Stimulated activated CD8-positive, alpha-beta memory T cell treated with anti-CD3 and anti-CD28 coated beads, Interleukin-4, amount 100 ng/mL, for 24 hours (primary cell): ENCODE results near the gene PFN3.

Source experiments
- DNase-seq: peaks from one replicate; pipeline ENCODE4 v3.0.0-alpha.2; 2020; ENCODE audit warnings: low read depth

The PFN3 gene

GRCh38 chr5:177437623-177438022 is 37.2 kb upstream of the PFN3 start:
- no peak for DNase-seq

DNA sequence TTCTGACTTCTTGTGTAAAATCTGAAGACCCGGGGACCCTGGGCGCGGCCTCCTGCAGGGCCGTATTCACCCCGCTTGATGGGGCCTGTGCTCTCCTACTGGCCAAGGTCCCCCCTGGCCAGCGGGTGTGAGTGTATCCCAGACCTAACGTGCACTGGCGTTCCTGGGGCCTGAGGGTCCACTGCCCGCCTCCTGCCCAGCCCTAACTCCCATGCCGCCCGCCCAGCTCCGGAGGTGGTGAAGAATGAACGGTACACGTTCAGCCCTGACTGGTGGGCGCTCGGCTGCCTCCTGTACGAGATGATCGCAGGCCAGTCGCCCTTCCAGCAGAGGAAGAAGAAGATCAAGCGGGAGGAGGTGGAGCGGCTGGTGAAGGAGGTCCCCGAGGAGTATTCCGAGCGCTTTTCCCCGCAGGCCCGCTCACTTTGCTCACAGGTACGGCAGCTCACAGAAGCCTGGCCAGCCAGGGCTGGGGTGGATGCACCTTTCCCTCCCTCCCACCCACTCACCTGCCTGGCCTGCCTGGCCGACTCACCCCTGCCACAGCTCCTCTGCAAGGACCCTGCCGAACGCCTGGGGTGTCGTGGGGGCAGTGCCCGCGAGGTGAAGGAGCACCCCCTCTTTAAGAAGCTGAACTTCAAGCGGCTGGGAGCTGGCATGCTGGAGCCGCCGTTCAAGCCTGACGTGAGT is 35.5 kb upstream of the PFN3 start:
- no peak for DNase-seq

DNA sequence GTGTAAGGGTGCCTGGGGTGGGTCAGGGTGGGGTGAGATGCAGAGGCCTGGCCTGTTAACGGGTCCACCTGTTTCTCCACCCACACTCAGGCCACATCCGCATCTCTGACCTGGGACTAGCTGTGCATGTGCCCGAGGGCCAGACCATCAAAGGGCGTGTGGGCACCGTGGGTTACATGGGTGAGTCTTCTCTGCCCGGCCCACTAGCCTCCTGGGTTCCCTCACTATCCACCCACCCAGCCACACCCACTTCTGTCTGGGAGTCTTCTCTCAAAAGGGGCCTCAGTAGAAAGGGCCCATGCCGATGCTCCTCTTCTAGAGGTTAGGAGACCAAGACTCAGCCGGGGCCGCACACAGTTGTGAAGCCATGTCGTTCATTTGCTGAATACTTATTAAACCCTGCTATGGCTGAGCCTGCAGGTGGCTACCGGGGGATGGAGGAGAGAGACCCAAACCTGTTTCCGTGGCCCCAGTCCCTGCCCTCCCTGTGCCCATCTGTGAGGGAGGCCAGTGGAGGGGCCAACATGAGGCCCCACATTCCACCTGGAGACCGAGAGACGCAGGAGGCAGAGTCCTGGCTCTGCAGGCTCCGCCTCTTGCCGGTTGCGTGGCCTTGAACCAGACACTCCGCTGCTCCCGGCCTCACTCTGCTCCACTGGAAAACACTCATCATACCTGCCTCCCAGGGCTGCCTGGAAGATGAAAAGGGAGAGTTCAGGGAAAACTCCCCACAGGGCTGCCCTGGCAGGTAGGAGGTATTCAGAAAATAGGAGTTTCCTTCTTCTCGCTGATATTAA is 34.7 kb upstream of the PFN3 start:
- DNase-seq = no peak

DNA sequence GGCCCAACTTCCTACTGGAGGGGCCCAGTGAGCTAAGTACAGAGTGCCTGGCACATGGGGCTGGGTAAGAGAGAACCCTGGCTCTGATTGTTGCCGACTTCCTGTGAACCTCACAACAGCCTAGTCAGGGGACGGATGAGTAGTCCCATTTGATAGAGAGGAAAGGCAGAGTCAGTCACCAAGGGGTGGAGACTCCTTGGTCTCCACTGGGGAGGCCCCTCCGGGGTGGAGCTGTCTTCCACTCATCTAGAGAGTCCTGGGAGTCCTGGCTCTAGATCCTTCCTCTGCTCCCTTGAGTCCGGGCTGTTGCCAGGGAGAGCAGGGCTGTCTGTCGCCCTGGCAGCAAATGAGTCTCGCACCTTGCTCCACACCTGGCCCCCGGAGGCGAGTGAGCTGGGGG is 34.0 kb upstream of the PFN3 start:
- DNase-seq = no peak

DNA sequence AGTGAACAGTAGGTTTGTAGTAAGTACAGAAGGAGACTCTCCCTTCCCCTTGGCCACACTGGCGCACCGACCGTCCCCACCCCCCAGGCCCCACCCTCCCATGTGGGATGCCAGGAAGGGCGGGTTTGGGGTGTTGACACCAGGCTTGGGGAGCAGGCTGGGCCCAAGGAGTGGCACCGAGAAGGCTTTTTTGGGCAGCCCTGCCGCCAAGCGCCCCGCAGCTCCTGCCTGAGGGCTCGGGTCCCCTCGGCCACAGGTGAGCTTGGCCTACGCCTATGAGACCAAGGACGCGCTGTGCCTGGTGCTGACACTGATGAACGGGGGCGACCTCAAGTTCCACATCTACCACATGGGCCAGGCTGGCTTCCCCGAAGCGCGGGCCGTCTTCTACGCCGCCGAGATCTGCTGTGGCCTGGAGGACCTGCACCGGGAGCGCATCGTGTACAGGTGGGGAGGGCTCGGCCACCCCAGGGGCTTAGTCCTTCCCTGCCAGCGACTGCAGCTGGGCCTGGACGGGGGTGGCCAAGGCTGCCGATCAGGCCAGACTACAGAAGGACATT is 33.3 kb upstream of the PFN3 start:
- no peak for DNase-seq

DNA sequence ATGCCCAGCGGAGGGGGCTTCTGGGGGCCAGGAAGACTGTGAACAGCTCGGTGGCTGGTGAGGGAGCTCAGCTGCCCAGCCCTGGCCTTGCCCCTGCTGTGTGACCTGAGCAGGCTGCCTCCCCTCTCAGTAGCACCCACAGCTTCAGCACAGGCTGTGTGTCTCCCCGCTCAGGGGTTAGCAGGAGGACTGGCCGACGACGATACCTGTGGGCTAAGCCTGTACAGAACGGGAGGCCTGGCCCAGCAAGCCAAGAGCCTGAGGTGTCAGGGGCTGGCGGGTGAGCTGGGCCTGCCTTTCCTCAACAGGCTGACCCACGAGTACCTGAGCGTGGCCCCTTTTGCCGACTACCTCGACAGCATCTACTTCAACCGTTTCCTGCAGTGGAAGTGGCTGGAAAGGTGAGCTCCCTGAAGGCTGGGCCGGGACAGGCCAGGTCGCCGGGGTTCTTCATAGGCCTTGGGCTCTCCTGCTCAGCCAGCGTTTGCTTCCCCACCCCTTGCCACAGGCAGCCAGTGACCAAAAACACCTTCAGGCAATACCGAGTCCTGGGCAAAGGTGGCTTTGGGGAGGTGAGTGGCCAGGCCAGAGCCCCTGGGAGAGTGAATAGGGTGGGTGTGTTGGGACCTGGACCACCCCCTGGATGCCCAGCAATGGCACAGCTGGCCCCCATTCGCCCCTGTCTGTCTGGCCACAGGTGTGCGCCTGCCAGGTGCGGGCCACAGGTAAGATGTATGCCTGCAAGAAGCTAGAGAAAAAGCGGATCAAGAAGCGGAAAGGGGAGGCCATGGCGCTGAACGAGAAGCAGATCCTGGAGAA is 32.6 kb upstream of the PFN3 start:
- no peak for DNase-seq

DNA sequence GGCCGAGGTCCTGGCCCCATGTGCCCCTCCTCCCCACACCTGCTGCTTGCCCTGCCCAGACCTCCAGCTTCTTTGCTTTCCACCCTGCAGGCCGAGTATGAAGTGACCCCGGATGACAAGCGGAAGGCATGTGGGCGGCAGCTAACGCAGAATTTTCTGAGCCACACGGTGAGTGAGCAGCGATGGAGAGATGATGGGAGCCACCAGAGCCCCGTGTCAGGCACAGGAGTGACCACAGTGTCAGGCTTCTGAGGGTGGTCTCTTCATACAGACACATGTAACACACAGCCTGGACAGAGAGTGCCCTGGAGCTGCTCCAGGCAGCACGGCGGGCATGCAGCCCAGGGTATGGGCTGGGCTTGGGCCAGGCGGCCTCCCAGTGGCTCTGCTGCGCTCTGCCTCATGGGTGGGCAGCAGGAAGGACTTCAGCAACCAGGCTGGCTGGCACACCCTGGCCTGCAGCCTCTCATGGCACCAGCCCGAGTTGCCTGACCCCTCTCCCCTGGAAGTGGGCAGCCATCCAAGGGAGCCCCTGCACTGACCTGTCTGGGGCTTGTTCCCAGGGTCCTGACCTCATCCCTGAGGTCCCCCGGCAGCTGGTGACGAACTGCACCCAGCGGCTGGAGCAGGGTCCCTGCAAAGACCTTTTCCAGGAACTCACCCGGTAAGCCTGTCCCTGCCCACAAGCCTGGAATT is 31.8 kb upstream of the PFN3 start:
- DNase-seq = no peak

DNA sequence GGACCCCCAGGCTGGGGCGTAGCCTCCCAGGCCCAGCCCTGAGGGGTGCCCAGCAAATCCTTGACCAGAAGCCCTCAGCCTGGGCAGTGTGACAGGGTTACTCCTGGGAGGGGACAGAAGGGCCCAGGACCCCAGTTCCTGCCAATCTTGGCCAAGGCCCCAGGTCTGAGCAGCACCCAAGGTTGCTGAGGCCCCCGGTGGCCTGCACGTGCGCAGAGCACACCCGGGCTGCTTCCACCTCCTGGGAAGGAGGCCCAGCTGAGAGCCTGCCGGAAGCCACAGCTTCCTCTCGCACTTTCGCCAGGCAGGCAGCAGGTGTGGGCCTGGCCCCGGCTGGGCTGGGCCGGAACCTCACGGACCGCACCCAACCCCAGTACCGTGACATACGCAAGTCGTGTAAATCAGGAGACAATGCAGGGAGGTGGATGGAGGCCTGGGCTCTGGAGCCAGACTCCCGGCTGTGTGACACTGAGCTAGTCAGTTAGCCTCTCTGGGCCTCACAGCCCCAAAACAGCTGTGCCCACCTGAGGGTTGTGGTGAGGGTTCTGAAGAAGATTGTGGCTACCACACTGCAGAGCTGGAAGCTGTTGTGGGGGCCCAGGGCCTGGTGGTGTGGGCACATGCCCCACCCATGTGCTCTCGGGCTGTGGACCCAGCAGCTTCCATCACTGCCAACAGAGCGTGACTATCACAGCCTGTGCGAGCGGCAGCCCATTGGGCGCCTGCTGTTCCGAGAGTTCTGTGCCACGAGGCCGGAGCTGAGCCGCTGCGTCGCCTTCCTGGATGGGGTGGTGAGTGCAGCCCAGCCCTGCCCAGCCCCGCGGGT is 31.1 kb upstream of the PFN3 start:
- peak; percentile 71 for DNase-seq

GRCh38 chr5:177430972-177431316 is 30.5 kb upstream of the PFN3 start:
- no peak for DNase-seq

GRCh38 chr5:177430140-177430951 is 29.9 kb upstream of the PFN3 start:
- no peak for DNase-seq

DNA sequence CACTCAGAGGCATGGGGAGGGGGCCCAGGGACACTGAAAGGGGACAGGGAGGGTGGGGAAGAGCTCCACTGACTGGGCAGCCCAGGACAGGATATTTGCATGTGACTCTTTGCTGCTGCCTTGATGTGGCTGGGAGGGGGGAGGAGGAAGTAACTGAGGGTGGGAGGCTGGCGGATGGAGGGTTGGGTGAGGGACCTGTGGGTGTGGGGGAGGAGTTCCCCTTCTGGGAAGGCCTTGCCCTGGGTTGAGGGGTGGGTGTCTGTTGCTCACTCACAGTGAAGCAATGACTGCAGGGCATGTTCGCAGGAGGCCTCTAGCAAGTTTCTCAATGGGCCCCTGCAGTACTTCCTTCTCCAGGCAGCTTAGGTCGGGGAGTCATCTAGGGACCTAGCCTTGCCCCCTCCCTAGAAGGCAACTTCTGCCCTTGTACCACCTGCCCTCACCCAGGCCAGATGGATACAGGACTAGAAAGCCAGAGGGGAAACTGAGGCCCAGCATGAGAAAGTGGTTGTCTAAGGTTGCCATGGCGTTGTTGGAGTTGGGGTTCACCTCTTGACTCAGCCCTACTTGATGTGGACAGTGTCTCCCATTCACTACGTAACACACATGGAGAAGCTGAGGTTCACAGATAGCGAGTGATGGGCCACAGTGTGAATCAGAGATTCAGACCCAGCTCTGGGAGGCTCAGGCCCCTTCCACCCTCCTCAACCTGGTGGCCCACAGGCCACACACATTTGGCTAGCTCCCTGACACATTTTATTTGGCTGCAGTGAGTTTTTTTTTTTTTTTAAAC is 29.0 kb upstream of the PFN3 start:
- DNase-seq = peak; percentile 83

DNA sequence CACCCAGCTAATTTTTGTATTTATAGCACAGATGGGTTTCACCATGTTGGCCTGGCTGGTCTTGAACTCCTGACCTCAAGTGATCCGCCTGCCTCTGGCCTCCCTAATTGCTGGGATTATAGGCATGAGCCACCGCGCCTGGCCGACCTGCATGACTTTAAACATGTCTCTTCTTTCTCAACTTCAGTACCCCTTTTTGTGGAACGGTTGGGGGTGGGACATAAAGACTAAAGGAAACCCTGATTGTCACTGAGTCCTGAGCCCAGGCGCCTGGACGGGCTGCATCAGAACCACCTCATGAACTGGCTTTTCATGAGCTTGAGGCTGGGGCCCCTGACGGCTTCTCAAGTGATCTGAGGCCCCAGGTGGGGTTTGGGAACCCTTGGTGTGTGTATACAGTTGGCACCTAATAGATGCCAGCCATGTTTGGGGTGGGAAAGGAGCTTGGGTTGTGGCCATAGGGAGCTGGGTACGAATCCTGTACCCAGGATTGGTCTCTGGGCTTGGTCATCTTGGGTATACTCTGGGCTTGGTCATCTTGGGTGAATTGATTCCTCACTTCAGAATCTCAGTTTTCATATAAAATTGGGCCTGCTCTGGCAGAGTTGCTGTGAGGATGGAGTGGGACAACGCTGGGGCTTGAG is 28.2 kb upstream of the PFN3 start:
- DNase-seq = no peak

DNA sequence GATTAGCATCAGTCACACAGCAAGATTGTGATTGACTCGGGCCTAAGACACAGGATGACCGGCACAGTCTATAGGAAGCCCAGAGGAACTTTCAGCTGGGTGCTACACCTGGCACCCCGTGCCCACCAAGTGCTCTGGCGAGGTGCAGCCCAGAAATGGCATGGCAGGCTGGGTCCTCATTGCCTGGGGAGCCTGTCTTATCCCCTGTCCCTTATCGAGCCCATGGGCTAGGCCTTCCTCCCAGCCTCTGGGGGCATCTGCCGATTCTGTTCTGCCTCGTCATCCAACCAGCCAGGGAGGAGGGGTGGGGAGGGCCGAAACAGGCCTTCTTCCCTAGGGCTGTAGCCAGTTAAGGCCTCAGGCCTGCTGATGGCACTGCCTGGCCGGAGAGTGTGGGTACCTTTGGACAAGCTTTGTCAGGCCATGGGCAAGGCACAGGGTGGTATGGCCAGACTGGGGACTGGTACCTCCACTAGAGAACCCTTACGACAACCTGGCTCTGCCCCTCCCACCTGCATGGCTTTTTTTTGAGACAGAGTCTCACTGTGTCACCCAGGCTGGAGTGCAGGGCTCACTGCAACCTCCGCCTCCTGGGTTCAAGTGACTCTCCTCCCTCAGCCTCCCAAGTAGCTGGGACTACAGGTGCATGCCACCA is 27.6 kb upstream of the PFN3 start:
- no peak for DNase-seq

GRCh38 chr5:177427211-177427822 is 26.9 kb upstream of the PFN3 start:
- no peak for DNase-seq

DNA sequence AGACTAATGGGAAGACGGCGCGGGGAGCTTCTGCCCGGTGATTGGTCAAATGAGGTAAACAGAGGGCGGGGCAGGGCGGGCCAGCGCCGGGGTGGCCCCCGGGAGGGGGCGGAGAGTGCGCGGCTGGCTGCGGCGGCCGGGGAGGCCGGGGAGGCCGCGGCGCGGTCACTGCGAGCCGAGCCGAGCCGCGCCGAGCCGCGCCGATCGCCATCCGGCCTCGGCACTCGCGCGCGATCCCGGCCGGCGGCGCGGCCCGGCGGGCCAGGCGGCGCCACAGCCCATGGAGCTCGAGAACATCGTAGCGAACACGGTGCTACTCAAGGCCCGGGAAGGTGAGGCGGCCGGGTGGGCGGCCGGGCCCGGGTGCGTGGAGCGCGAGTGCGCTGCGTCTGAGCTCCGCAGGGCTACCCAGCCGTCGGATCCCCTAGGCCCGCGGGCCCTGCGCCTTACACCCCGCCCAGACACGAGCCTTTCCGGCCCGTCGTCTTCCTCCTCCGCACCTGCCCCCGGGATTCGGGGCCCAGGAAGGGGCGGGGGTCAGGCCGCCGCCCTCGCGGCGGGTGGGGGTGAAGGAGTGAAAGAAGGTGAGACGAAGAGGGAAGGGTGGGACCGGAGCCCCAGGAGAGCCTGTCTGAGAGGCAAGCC is 26.2 kb upstream of the PFN3 start, which contains the start of gene GRK6:
GRK6 (plus strand) TSS at position 111 of the 645 bp plus-strand sequence; CDS start at position 281, 170 bp downstream.
- DNase-seq = no peak

GRCh38 chr5:177425801-177426565 is 25.5 kb upstream of the PFN3 start:
- peak; percentile 99 for DNase-seq
